NCI-H2196 treated with DMSO at 0.1 percent for 48 hours (cell line): ENCODE data around the gene CLDND2.

Experiments used
- DNase-seq: peaks from one replicate; lab custom pipeline; 2025; ENCODE audit not compliant: unreplicated experiment; lab: John Stamatoyannopoulos, UW

The CLDND2 gene

DNA sequence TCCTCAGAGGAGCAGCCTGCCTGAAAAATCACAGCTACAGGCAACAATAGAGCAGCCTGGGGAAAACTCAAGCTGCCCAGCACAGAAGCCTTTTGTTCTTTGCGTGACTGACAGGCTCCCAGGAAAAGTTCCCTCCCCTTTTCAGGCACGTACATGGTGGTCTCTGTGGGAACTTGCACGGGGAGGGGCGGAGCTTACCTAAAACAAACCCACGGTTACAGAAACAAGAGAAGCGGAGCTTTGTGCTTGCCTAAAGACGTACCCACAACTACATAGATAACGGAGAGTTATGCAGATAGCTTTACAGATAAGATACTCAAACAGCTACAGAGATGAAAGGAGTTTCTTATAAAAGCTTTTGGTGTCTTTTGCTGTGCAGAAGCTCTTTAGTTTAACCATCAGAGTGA lies 14.1 kb downstream of the CLDND2 start:
- DNase-seq: no peak

DNA sequence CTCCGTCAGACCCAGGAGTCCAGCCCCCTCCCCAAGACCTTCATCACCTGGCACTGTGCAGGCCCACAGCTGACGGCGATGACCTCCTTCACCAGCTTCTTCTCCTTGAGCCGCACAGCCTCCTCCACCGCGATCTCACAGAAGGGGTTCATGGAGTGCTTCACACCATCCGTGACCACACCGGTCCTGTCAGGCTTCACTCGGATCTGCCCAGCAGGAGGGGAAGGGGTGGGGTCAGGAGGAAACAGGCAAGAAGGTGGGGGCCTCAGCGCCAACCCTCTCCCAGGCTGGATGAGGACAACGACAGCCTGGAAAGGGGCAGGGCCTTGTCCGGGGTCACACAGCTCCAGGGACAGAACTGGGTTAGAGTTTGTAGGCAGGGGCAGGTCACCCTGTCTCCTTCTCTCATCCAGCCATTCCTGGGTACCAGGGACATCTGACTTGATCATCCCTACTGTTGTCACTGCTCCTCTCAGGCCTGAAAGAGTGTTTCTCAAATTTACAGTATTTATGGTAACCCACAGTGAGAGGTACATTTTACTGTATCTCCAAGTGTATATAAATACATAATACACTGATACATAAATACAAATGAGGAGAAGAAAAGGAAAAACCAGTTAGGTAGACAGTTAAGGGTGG lies 14.6 kb downstream of the CLDND2 start:
- DNase-seq: no peak

- DNase-seq: no peak
Observed at GRCh38 chr19:51352783-51353360, 15.9 kb downstream of the CLDND2 start.

GRCh38 chr19:51351266-51351990 lies 17.4 kb downstream of the CLDND2 start:
- no peak for DNase-seq

DNA sequence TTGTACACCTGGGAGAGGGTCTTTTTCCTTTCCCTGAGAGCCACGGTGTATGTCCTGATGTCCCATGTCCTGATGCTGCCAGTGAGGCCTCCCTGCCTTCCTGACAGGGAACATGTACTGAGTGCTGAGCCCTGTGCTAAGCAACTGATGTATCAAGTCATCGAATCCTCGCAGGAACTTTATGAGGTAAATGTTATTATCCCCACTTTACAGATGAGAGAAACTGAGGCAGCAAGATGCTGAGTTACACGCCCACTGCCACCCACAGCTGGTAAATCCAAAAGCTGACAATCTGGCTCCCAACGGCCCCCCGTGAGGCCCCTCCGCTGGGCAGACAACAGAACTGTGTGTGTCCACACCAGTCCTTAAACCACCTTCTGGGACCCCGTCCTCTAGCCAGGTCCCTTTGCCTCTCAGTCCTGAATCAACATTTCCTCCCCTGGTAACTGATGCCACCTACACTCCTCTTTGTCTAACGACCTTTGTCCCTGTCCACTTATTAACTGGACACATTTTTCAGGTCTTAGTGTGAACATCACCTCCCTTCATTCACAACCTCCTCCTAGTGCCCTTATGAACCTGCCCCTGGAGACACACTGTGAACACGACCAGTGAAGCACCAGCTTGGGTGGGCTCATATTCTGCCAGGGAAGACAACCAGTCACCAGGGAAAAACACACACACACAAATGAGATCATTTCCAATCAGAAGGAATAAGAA lies 21.4 kb downstream of the CLDND2 start:
- DNase-seq: no peak

DNA sequence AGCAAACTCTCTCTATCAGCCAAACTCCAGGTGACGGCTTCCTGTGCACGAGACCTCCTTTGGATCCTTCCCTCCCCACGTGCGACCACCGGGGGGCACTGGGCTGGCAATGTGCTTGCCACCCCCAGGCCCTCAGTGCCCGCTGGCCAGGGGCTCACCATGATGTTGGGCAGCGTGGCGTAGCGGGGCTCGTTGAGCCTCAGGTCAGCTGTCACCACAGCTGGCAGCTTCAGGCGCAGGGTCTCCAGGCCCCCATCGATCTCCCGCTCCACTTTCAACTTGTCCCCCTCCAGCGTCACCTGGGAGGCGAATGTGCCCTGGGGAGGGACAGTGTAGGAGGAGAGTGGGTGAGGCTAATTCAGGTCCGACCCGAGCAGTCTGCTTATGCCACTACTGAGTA lies 22.1 kb downstream of the CLDND2 start:
- DNase-seq: no peak

GRCh38 chr19:51345076-51345620 lies 23.7 kb downstream of the CLDND2 start:
- no peak for DNase-seq

DNA sequence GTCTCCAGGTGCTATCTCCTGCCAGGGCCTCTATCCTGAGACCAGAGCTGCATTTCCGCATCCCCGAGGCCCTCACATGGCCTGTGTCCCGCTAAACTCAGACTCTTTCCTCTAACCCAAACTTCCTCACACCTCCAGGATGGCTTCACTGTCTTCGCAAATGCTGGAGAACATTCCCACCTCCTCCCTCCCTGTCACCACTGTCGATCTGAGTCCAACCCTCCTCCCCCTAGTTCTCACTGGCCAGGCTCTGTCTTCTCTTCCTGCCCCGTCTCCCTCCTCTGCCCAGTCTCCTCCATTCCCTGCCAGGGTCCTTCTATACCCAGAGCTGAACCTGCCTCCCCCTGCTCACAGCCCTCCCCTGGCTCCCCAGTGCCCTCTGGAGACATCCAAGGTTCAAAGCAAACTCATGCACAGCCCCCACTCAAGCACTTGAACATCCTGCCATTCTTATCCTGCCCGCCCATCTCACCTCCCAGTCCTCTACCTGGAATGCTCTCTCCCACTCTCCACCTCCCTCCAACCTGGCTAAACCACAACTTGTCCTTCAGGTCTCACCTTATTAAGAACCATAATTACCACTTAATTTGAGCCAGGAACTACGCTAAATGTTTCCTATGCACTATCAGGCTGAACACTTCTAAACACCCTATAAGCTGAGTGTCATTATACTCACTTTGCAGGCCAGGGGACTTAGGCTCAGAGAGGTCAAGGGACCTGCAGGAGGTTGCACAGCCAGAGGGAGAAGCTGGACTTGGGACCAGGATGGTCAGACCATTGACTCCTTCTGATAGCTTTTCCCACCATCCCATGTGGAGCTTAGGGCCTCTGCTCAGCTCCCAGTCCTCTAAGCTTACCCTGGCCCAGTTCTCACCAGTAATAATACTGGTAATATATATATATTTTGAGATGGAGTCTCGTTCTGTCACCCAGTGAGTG lies 25.9 kb downstream of the CLDND2 start:
- no peak for DNase-seq

GRCh38 chr19:51341976-51342580 lies 26.7 kb downstream of the CLDND2 start, which contains the start of gene VSIG10L:
Gene VSIG10L, minus strand, starts transcription at chr19:51342139. Its CDS starts 15 bp downstream, at chr19:51342124.
- no peak for DNase-seq

GRCh38 chr19:51341066-51341465 lies 27.7 kb downstream of the CLDND2 start:
- no peak for DNase-seq

- no peak for DNase-seq
Observed at GRCh38 chr19:51339687-51340656, 28.8 kb downstream of the CLDND2 start.

DNA sequence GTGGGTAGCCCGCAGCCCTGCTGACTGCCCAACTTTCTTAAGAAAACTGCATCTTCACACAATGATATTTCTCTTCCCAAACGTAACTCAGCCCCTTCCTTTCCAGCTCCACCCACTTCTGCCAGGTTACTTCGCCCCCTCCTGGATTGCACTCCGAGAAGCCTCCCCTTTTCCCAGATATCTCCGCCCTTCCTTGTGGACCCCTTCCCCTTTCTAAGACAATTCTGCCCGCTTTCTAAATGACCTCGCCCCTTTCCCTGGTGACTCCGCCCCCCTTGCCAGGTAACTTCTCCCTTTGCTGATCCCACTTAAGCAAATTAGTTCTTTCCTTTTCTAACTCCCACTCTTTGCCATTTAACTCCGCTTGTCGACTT lies 29.5 kb downstream of the CLDND2 start:
- no peak for DNase-seq

DNA sequence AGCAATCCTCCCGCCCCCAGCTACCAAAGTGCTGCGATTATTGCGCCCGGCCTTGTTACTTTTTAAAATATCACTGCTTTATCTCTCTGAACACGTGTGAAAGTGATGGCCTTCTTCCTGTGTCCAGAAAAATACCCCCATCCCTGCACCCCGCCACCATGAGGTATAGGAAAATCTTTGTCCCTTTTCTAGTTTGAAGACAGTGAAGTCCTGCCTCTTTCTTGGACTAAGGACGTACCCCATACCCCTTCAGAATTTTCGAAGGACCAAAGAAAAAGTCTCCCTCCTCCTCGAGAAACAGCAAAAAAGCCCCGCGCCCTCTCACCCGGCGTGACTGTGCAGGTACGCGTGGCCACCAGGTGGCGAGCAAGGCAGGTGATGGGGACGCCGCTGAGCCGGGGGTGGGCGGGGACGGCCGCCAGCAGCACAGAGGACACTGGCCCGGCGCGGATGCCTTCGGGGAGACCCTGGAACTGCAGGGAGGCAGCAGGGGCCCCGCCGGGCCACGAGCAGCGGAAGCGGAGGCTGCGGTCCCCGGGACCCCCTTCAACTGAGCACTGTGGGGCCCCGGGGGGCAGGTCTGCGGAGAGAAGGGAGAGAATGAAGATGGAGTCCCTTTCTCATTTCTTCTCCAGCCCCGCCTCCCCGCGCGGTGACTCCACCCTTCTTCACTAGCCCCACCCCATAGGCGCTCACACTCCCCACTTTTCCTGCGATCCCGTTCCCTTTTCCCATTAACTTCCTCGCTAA lies 30.1 kb downstream of the CLDND2 start:
- DNase-seq: no peak

DNA sequence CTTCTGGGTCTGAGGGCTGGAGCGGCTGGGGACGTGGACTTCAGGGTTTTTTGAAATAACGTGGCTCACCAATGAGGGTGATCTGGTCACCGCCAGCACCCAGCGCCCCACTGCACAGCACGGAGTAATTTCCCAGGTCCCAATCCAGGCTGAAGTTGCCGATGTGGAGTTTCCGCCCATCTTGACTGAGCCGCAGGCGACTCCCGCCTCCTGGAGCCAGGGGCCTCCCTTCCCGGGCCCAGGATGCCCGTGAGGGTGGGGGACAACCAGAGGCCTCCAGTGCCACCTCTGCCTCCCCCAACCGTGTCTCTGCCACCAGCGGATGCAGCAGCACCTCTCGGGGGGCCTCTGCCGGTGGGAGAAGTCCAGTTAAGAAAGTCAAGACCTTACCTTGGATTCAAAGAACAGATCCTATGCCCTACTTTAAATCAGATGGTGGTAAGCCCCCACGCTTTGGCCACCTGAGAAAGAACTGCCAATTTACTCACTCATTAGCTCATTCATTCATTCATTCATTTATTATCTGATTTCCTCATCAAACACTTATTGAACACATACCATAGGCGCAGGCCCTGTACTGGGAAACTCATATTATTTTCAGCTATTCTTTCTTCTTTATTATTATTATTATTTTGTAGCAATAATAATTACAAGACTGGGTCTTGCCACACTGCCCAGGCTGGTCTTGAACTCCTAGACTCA lies 30.8 kb downstream of the CLDND2 start:
- no peak for DNase-seq

DNA sequence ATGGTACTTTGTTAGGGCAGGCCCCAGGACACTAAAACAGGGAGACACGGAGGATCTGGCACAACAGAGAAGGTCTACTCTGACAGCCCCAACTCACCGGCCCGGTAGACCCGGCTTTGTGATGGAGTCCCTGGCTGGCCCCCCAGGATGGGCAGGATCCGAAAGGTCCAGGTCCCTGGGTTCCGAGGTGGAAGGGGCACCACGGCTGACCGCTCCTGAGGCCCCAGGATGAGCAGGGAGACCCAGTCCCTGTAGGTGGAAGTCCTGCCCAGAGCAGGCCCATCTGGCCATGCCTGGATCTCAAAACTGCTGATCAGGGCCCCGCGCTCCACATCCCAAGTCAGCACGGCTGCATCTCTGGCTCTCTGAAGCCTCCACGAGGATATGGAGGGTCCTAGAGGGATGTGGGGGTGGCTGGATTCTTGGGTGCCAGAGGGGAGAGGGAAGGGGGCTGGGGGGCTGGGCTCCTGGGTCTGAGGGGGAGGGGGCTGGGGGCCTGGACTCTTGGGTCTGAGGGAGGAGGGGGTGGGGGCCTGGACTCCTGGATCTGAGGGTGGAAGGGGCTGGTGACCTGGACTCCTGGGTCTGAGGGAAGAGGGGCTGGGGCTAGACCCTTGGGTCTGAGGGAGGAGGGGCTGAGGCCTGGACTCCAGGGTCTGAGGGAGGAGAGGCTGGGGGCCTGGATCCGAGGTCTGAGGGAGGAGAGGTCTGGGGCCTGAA lies 31.5 kb downstream of the CLDND2 start:
- no peak for DNase-seq

DNA sequence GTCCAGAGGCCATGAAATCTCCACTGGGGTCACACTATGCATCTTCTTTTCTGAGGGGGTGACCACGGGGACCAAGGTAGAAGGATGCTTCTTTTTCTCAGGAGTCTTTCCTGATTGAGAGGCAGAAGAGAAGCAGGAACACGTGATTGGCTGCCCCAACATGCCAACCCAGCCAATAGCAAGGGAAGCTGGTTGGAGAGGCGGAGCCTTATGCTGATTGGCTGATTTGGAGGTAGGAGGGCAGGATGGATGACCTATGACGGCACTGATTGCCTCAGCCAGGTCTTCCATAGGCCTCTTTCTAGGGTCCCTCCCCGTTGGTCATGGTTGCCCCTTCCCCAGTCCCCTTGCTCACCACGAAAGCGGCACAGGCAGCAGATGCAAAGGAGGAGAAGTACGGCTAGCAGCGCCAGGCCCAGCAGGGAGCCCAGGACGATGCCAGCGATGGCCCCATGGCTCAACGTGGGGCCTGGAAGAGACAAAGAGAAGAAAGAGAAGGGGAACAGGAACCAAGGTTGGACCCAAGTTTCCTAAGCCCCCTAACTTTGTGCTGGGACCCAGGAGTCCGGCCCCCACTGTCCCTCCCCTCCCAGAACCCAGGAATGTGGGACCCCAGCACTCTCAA lies 34.9 kb downstream of the CLDND2 start:
- no peak for DNase-seq
